Cardiac fibroblast (primary cell): ENCODE results near the gene INPP5B.
"Not testable (repeated sequence)": the region's sequence is repeated elsewhere in the genome, so short reads cannot be mapped to it uniquely, and the experiment has no call there.

ENCODE experiments used
- DNase-seq, 2 donors: peaks; one replicate each; pipeline versions ENCODE4 v3.0.0 to v3.0.0-alpha.2; 2010; ENCODE audit warnings: low read depth in 2 of 2
- H3K4me3 ChIP-seq, 2 donors: replicated peaks in 1 of 2; 1 replicate in 1 of 2; 2 replicates in 1 of 2; pipeline ENCODE4 v1.5.1; 2011; ENCODE audit warnings: low read depth in 2 of 2, low read length in 2 of 2, mild to moderate bottlenecking in 2 of 2, moderate library complexity in 1 of 2
- CTCF ChIP-seq: IDR thresholded peaks from one replicate; pipeline ENCODE4 v1.5.1; 2011; ENCODE audit warnings: low read depth, mild to moderate bottlenecking, low read length, inconsistent platforms

The INPP5B gene

GRCh38 chr1:37940299-37940947, 6.4 kb downstream of the INPP5B start:
- no peak for TF ChIP-seq CTCF
- H3K4me3 ChIP-seq, result no peak overlapping the region
- no peak for DNase-seq

- DNase-seq, H3K4me3 ChIP-seq: not testable (repeated sequence)
Observed at GRCh38 chr1:37936760-37937159, 10.1 kb downstream of the INPP5B start.

GRCh38 chr1:37932759-37933158, 14.1 kb downstream of the INPP5B start:
- DNase-seq, result peak in 1 of 2 donors; percentile 80
- no peak overlapping the region for H3K4me3 ChIP-seq
- no peak for TF ChIP-seq CTCF

GRCh38 chr1:37931361-37932158, 15.3 kb downstream of the INPP5B start:
- peak overlapping the region; percentile 65 to 68 for H3K4me3 ChIP-seq
- no peak for TF ChIP-seq CTCF
- peak; percentile 94 for DNase-seq

- no peak for TF ChIP-seq CTCF
- H3K4me3 ChIP-seq, result peak overlapping the region; percentile 65 to 68
- DNase-seq, result no peak
Observed at GRCh38 chr1:37931102-37931360, 15.8 kb downstream of the INPP5B start.

GRCh38 chr1:37930246-37931101, 16.4 kb downstream of the INPP5B start:
- DNase-seq, result peak in 1 of 2 donors; percentile 14
- TF ChIP-seq CTCF, result no peak
- H3K4me3 ChIP-seq, result peak overlapping the region; percentile 65 to 68
